Suppressor macrophage treated with lipopolysaccharide for 4 hours (primary cell): ENCODE results near the gene TRIAP1.
"Not testable (repeated sequence)": the region's sequence is repeated elsewhere in the genome, so short reads cannot be mapped to it uniquely, and the experiment has no call there.

ENCODE experiments used
- DNase-seq: peaks from one replicate; pipeline ENCODE4 v3.0.0-alpha.2; 2020

Gene TRIAP1

GRCh38 chr12:120445911-120446843, at the start of gene TRIAP1, which contains the start of gene GATC:
TSS of gene TRIAP1 (minus strand) at chr12:120446384. CDS start at chr12:120446372, 12 bp downstream.
TSS of gene GATC (plus strand) at chr12:120446444. CDS start at chr12:120446481, 37 bp downstream.
- DNase-seq = peak; percentile 88

- no peak for DNase-seq
Observed at GRCh38 chr12:120495186-120495730, 49.1 kb upstream of the TRIAP1 start.

GRCh38 chr12:120490833-120491512, 44.8 kb upstream of the TRIAP1 start:
- DNase-seq = no peak

DNA sequence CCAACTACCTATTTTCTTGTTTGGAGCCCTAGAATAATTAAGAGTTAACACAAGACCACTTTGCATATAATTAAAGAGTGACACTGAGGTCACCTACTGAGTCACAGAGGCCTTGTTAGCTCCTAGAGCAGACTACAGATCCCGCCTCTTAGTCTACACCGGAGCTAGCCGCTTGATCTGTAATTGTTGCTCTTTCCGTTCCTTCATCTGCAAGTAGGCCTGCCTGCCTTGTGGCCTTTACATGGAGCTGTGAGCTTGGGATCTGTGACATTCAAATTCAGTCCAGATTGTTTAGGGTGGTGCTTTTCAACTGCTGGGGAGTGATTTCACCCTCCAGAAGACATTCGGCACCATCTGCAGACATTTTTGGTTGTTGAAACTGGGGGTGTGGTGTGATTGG, 44.1 kb upstream of the TRIAP1 start:
- DNase-seq = no peak

GRCh38 chr12:120489018-120489417, 42.8 kb upstream of the TRIAP1 start:
- no peak for DNase-seq

DNA sequence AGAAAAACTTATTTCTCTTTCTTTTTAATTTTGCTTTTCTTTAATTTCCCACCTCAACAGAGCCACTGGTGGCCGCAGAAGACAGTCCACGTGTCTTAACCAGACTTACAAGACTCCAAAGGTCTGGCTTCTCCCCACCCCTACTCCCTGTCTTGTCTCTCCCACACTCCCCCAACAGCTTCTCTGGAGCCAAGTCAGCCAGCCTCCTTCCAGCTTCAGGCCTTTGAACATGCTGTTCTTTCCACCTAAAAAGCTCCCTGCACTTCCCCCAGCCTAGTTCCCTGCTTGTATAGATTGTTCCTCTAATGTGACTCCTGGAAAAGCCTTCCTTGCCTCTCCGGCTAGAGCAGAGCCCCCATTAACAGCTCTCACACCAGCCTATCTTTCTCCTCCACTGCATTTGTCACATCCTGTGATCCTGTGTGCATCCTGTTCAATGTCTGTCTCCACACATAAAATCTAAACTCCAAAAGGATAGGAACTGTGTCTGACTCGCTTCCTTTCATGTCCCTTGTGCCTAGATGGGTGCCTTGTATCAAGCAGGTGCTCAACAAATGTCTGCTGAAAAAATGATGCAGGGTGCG, 42.0 kb upstream of the TRIAP1 start:
- no peak for DNase-seq

- not testable (repeated sequence) for DNase-seq
Observed at GRCh38 chr12:120487552-120487951, 41.4 kb upstream of the TRIAP1 start.

- no peak for DNase-seq
Observed at GRCh38 chr12:120485961-120486881, 40.0 kb upstream of the TRIAP1 start.

DNA sequence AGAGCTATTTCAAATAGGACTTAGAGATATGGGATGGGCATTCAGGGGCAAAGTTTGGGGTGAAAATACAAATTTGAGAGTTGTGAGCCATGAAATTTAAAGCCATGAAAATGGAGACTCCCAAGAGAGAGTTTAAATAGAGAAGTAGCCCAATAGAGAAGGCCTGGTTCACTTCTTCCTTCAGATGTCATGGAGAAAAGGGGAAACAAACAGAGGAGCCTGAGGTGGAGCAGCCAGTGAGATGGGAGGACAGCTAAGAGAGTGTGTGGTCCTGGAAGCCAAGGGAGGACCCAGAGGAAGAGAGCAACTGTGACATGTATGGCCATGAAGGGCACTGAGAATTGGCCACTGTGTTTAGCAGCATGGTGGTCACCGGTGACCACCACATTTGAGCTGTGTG, 37.4 kb upstream of the TRIAP1 start:
- peak; percentile 33 for DNase-seq

DNA sequence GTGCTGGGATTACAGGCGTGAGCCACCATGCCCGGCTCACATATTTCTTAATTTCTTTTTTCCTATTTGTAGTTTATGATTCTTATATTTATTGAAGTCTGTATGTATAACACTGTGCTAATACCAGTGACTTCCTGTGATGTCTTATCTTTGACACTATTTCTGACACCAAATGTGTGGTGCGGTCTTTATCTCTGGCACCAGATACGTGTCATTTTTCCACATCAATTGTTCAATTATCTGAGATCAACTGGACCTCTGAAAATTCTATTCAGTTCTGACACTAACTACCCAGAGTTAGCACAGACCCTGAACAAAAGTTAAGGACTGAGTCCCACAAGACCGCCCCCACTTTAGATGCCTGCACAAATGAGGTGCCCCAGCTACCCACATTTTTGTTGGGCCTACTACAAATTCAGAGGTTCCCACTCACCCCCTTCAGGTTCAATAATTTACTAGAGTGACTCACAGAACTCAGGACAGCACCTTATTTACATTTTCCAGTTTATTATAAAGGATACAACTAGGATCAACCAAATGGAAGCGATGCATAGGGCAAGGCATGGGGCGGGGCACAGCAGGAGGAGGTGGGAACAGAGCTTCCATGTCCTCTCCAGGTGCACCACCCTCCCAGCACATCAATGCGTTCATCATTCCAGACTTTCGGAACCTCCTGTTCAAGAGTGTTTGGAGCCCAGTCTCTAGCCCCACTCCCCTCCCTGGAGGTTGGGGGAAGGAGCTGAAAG, 35.0 kb upstream of the TRIAP1 start:
- DNase-seq = no peak

- DNase-seq = no peak
Observed at GRCh38 chr12:120480211-120480610, 34.0 kb upstream of the TRIAP1 start.

- DNase-seq = no peak
Observed at GRCh38 chr12:120479458-120479857, 33.3 kb upstream of the TRIAP1 start.

DNA sequence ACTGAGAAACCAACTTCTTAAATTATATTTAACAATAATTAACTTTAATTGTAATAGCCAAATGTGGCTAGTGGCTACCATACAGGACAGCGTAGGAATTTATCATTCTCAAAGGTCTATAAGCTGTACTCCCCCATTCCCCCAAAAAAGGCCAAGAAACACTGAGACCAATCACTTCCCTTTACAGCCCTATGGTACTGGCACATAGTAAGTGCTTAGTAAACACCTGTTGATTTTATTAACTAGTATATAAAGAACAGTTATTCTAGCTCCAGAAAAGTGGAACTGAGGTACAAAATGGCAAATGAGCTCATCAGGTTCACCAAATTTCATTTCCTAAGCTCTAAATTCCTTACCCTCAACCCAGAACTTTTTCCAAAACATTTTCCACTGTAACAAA, 29.5 kb upstream of the TRIAP1 start:
- no peak for DNase-seq

DNA sequence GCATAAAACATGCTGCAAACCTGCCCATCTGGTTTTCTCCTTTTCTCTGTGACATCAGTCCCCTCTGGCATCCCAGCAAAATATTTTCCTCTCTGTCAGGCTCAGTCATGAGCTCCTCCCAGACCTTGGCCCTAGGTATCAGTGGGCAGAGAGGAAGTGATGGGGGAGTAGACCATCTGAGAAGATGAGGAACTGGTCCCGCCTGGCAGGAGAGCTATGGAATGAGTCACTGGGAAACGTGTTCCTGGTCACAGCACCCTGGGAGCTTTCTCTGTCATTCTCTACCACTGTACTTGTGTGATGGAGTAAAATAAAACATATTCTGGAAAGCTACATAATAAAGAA, 28.4 kb upstream of the TRIAP1 start:
- DNase-seq = peak; percentile 89

- peak; percentile 29 for DNase-seq
Observed at GRCh38 chr12:120473807-120474615, 27.8 kb upstream of the TRIAP1 start.

DNA sequence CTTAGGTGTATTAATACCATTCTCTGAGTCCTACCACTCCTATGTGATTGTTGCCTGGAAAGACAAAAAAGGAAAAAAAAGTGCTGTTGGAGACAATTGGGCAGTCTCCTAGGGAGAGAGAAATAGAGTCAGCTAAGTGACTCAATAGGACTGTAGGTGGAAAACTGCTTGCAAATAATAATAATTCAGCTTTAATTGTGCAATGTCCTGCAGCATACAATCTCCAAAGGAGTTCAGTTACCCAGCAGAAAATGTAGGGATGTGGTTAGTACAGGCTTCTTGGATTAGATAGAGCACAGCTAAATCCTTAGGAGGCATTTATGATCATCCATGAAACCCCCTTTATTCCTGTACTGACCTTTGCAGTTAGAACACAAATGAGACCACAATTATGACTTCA, 26.3 kb upstream of the TRIAP1 start:
- peak; percentile 42 for DNase-seq

- no peak for DNase-seq
Observed at GRCh38 chr12:120470150-120470784, 24.1 kb upstream of the TRIAP1 start.

- DNase-seq = peak; percentile 99
Observed at GRCh38 chr12:120469450-120470149, 23.4 kb upstream of the TRIAP1 start, which contains the start of gene SRSF9. TSS of gene SRSF9 (minus strand) at chr12:120469748. CDS start at chr12:120469609, 139 bp downstream.

DNA sequence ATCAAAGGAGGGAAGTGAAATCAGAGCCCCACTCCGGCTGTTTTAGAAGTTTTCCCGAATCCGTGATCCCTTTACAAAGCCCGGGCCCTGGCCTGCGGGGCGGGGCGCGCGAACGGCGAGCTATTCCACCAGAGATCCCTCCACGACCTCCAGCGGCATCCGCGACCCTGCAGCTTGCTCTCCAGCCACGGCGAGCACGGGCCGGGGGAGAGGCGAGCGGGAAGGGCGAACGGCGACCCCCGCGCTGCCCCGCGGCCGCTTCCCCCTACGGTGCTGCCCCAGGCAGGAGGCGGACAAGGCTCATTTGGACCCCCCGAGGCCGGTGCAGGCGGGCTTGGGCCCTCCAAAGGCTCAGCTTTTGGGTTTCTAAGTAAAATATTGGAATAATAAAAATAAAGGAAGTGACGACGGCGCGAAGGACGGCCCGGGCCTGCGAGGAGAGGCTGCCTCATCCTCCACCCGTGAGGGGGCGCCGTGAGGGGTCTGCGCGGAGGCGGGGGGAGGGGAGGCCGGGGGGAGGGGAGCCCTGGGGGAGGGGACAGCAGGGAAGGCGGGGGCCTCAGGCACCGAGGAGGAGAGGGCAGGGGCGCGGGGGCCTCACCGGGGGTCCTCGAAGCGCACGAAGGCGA, 22.8 kb upstream of the TRIAP1 start:
- peak; percentile 26 for DNase-seq
